ENCODE data around the gene HNRNPU.

The HNRNPU gene

DNA sequence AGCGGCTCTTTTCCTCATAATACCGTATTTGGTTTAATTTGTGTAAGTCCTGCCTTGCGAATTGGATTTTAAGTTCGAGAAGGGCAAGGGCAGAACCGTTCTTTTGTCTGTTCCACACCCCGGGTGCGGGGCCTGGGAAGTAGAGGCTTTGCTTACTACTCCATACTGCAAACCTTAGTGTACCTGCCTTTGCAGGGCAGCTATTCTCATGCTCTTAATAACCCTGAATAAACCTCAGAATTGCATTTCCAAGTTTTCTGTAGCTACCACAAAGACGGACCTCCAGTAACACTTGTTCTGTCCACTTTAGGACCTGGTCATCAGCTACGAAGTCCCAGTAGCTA is 657 bp upstream of the HNRNPU start:
- peak in 38 of 42 donors; percentile 16 to 78 (median 46) for DNase-seq
- intact Hi-C loops (cut with DNase I), result loop anchor here (2.0 to 10.0 kb wide), 2 partner anchors 54 to 180 kb away; no protein-coding TSS in a partner anchor

DNA sequence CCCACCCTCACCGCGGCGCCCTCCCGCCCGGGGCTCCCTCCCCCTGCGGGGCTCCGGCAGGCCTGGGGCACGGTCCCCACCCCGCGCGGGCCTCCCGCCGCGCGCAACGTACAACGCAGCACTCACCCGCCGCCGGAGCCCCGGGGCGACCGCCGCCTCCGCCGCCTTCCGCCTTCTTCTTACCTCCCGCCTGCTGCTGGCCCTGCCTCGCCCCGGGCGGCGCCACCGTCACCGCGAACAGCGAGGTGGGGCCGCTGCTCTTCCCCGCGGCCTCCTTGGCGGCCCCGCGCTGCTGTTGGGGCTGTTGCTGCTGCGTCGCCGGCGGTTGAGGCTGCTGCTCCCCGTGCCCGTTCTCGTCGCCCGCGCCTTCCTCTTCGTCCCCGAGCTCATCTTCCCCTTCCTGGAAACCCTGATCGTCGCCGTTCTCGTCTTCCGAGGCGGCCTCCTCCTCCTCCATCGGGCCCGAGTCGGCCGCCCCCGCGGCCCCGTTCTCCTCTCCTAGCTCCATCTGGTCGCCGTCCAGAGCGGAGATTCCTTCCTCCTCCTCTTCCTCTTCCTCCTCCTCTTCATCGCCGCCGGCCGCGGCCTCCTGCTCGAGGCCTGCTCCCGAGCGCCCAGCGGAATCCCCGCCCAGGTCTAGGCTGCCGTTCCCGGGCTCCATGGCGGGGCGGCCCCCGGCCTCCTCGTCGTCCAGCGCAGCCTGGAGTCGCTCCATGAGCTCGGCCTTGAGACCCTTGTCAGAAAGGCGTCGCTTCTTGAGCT is 671 bp downstream of the HNRNPU start:
- peak in 38 of 42 donors; percentile 7 to 67 (median 33) for DNase-seq
- intact Hi-C loops (cut with DNase I), result loop anchor here (1.0 to 10.0 kb wide), 4 partner anchors 28 to 181 kb away; partner anchors contain the start of gene COX20

DNA sequence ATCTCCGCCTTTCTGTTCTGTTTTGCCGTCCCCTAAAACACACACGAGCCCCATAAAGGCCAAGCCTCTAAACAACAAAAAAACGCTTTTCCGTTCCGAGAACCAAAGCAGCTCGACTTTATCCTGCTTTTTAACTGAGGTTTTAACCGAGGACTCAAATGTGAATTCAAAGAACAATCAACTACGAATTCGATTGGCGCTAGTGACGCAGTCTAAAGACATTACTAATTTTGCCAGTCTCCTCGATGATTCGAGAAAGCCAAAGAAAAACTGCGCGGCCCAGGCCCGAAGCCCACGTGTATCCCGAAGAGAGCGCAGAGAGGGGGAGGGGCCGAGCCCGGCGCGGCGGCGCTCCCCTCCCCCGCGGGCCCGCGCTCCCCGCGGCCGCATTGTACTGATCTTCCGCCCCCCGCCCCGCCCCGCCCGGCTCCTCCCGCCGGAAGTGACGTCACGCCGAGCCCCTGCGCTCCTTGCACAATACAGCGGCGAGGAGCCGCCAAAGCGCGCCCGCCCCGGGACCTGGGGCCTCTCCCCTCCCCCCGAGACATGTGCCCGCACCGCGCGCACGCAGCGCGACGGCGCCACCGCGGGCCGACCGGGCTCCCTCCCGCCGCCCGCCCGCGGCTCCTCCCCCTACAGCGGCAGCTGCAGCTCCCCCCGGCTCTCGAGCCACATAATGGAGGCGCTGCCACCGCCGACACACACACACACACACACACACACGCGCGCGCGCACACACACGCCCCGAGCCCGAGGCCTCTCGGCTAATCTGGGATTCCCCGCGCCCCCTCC is 1.4 kb downstream of the HNRNPU start:
- intact Hi-C loops (cut with DNase I), result loop anchor here (1.0 to 10.0 kb wide), 2 partner anchors 107 to 182 kb away; no protein-coding TSS in a partner anchor
- DNase-seq, result peak; percentile 93 to 99 (median 96)

DNA sequence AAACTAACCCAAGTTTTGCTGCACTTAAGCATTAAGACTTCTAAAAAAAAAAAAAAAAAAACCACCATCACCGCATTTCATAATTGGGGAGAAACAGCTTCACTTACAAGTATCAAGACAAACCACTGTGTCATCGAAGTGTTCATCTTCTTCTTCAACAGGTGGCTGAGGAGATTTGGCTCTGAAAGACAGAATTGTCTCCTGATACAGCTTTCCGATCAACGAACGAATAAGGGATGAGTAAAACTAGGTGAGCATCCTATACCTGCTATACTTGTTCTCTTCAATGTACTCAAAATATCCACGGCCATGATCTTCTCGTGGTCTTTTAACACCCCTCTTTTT is 2.0 kb downstream of the HNRNPU start:
- intact Hi-C loops (cut with DNase I), result loop anchor here (10.0 kb wide), 1 partner anchor 182 kb away; no protein-coding TSS in a partner anchor
- no peak for DNase-seq

DNA sequence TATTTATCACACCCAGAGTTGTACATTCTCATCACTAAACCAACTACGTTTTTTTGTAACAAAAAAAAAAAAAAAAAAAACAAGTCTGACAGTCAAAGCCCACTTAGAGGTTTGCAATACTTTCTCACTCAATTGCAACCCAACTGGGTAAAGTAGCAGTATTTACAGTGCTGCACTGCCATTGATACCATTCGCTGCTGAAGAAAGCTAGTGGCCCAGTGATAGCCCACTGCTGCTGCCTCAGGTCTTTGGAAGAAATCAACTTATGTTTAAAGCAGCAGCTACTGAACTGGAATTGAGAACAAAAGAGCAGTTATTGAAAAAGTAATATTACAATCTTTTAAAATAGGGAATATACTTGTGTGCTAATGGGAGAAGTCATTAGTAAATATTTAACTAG is 2.7 kb downstream of the HNRNPU start:
- intact Hi-C loops (cut with DNase I), result loop anchor here (10.0 kb wide), 1 partner anchor 183 kb away; no protein-coding TSS in a partner anchor
- DNase-seq, result no peak

DNA sequence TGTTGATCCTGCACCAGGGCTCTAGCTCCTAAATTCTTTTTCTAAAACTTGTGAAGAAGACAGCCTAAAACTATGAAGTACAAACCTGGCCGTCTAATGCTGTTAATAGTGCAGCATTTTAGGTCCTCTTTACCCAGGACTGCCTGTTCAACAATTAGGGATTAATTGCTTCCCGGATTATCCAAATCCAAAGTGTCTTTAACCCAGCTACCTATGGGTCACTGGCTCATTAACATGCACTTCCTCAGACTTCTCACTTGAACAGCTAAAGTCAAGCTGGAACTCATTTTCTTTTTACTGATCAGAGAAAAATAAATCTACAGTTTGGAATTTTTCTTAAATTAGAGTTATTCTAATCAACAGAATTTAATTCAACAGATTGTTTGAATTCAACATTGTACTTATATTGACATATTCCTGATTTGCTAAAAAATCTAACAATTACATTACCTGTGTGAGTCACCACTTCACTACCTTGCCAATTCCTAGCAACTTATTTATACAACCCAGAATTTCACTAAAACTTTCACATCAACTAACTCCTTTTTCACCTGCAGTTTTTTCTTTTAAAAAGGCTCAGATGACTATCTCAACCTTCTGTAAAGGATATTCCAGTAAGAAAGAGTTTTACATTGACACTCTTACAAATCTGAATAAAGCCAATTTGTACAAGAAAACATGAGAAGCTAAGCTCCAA is 3.3 kb downstream of the HNRNPU start:
- no peak for DNase-seq
- intact Hi-C loops (cut with DNase I), result loop anchor here (10.0 kb wide), 1 partner anchor 184 kb away; no protein-coding TSS in a partner anchor

DNA sequence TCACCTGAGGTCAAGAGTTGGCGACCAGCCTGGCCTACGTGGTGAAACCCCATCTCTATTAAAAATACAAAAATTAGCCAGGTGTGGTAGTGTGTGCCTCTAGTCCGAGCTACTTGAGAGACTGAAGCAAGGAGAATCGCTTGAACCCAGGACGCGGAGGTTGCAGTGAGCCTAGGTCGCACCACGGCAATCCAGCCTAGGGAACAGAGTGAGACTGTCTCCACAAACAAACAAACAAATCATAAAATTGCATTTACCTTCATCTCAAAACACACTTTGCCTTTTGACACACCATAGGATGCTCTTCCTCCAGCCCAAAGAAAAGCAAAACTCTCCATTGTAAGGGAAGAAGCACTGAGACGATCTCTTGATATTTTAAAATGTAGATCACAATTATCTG is 4.3 kb downstream of the HNRNPU start:
- intact Hi-C loops (cut with DNase I), result loop anchor here (10.0 kb wide), 1 partner anchor 185 kb away; no protein-coding TSS in a partner anchor

DNA sequence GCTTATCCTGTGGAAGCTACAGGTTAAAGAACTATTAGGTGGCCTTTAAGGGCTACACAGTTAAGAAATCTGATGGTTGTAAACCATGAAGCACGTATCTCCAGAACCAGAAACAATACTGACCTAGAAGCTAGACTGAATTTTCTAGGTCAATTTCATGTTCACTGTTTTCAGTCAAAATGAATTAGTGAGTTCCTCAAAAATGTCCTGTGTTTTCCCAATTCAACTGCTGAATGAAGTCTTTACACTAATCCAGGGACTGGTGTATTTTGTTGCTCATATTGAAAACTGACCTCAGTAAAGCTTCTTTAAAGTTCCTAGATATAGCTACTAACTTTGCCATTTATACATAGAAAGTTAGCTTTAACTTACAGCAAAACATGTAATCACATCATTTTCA is 6.0 kb downstream of the HNRNPU start:
- intact Hi-C loops (cut with DNase I), result no loop called here
- DNase-seq, result no peak

More for the DNA sequence above, 4.3 kb downstream of the HNRNPU start:
- DNase-seq, result no peak

DNA sequence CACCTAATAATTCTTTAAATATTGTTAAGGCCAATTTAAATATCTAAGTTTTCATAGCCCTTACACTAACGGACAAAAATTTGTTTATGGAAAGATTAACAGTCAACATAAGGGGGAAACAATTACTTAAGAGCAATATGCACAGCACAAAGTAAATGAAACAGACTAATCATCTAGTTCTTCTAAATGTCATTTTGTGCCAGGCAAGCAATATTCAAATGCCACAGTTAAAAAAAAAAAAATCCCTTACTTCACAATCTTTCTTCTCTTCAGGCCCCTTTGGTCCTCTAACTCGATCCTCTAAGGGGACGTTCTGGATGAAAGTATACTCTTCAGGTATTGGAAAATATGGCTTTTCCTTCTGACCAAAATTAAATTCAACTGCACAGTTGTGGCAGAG is 6.6 kb downstream of the HNRNPU start:
- intact Hi-C loops (cut with DNase I), result no loop called here
- DNase-seq, result no peak

DNA sequence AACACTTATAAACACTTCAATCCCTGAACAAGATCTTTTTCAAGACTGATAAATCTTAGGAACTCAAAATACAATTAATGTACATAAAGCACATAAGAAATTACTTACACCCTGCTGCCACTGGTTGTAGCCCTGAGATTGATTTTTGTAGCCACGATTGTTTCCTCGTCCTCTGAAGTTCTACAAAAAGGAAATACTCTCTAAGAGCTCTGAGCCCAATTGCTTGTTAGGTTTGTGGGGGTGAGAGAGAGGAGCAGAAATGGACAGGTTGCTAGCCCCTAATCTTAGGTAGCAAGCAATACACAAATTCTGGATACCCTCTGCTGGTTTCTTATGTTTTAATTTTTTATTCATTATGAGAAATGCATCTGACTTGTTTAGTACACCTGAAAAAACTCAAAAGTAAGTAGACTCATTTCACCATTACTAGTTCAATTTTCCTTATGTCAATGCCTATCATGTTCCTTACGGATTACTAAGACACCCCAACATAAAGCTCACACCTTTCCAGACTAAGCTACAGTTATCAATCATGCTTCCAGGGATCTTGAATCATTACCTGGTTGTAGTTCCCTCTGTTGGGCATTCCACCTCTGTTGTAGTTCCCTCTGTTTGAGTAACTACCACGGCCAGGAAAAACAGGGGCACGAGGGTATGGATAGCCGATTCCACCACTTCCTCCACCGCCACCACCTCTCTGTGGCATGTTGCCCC is 9.3 kb downstream of the HNRNPU start:
- DNase-seq, result no peak
- intact Hi-C loops (cut with DNase I), result no loop called here

DNA sequence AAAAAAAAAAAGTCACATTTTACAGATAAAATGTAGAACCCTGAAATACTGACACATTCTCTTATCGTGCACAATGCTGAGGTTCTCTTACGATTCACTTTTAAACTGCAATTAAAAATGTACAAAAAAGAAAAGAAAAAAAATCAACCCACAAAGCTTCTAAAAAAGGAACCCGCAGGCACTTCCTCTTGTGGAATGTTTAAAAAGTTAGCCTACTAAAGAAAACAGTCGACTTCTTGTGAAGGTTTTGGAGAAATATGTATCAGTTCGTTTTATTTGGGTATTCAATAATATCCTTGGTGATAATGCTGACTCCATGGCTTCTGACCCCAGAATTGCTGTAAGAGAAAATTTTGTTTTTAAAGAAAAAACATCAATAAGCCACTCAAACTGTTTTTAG is 10.2 kb downstream of the HNRNPU start:
- no peak for DNase-seq
- intact Hi-C loops (cut with DNase I), result no loop called here

DNA sequence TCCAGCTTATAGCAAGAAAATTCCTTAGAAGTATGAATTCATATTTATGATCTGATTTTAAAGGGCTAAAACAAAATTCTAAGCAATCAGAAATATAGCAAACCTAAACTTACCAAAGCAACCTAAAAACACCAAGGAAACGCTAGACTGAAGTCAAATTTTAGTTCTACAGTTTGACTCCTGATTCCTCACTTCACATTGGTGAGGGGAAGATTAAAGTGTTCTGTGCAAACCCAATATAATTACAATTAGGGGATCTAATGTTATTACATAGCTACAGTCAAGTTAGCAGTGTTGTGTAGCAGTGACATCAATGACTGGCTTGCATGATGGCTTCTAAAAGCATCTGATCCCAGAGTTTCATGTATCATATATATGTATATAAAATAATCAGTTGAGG is 11.6 kb downstream of the HNRNPU start:
- intact Hi-C loops (cut with DNase I), result no loop called here

DNA sequence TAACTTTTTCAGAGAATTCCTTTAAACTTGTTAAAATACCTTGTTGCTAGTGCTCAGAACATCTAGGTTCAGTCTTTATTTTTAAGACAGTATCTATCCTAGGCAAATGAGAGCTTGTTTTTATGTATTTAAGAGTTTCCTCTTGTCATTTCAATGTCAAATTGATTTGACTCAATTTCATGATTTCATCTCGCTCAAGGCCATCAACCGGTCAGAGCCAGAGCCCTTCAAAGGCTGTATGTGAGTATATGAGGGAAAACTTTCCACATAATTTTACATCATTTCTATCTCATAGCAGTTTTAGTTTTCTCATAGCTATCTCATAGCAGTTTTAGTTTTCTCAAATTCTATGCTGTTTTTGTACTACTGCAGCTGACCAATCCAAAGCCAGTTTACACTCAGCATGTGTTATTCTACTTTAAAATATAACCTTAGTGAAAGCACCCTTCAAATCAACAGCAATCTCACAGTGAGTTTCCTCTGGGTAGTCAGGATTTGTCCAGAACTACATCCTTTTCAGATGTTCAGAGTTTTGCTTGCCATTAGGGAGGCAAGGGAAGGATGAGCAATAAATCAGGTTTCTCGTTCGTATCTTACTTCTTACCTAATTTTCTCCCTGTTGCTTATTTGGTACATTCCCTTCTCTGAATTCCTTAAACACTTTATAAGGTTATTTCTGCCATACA is 12.7 kb downstream of the HNRNPU start:
- DNase-seq, result no peak
- intact Hi-C loops (cut with DNase I), result no loop called here

More for the DNA sequence above, 11.6 kb downstream of the HNRNPU start:
- no peak for DNase-seq

DNA sequence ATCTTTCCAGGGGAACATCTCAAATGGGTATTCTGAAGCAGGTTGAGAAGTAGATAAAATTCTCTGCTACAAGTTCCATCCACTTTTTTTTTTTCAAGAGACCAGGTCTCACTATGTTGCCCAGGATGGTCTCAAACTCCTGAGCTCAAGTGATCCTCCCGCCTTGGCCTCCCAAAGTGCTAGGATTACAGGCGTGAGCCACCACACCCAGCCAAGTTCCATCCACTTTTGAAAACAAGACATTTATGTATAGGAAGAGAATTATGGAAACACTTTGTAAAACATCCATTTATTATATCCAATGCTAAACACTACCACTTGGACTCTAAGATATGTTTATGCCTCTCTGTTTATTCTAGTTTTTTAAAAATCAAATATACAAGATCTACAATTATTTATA is 13.4 kb downstream of the HNRNPU start:
- intact Hi-C loops (cut with DNase I), result no loop called here
- DNase-seq, result no peak

DNA sequence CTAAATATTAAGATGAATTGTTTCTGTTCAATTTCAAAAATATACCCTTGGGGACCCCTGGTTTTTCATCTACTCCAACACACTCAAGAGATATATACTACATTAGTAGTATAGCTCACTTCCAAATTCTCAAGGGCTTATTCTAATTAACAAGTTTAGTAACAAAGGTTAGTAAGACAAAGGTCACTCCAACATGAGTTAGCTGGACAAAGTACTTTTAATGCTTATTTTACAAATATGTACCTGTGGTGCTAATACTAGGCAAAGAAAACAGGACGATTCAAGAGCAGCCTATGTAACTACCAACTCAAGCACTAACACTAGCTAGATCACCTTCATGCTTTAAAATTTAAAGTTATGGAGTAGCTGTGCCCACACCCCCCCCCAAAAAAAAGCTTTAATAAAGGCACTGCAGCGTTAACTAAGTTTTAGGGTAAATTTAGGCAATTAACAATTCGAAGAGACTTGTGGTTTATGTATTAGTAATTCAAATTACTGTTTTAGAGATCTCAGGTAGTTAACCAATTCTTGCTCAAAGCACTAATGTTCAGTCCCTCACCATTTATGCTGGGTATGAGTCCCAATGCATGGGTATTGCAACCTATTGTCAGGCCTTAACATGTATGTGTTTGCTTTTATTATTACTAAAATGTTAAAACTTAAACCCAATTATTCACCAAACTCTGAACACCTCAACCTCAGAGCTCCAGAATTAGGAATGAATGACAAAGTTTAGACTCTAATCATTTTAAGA is 14.1 kb downstream of the HNRNPU start:
- intact Hi-C loops (cut with DNase I), result no loop called here
- no peak for DNase-seq

DNA sequence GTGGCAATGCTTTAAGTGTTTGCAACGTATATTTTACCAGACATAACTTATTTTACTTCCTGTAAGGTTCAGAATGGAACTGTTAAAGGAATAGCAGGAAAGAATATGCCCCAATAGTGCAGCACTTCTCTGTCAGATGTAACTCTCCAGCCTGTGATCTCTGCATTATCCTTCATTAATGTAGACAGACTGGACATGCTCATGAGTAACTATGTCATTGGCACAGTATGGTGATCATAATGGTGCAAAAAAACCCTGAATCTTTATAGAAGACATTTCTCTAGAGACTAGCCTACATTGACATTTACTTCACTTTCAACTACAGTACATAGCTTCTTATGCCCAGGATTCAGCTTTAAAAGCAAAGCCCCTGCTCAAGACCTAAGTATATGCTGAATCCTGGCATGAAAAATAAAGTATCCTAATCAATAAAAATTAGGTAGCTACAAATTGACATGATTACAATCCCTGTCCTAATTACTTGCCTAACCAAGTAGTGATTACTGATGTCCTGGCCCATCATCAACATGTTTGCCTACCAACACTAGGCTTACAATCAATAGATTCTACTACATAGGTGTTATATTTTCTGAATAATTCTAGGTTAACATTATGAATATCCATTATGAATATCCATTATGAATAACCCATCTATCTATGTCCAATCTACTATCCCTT is 15.0 kb downstream of the HNRNPU start:
- intact Hi-C loops (cut with DNase I), result no loop called here
- no peak for DNase-seq

DNA sequence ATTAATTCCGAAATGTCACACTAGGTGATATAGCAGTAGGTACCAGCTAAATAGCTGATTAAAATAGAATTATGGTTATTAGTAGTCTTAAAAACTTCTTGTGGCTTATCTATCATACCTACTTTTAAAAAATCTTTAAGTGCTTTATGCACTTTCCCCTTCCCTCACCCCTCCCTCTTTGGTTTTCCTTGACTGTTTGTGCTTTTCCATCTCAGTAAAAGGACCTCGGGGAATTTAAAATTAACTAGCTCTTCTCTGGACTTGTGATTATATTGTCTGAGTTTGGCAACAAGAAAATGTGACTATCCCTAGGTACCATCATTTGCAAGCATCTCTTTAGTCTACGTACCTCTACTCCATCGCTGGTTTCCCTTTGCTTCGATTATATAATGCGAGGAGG is 17.7 kb downstream of the HNRNPU start:
- intact Hi-C loops (cut with DNase I), result no loop called here
- DNase-seq, result no peak
